ENCODE measurements around the gene SNX9.

The SNX9 gene

DNA sequence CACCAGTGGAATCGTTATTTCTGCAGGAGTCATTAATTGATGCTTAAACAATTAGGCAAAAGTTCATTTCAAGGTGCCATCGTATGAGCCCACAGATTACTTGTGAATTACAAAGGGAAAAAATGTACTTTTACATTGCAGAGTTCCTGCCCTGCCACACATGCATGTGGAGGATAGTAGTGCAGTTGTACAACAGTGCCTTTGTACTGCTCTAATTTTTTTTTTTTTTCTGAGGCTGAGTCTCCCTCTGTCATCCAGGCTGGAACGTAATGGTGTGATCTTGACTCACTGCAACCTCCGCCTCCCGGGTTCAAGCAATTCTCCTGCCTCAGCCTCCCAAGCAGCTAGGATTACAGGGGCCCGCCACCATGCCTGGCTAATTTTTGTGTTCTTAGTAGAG, 132.6 kb downstream of the SNX9 start:
- H3K36me3 ChIP-seq (ENCODE audit: insufficient read depth, low read length), result no peaks in the 10 kb centered on the region
- no peaks in the 10 kb centered on the region for H3K79me2 ChIP-seq (ENCODE audit: insufficient read depth, low read length)

GRCh38 chr6:157956171-157956730, 133.2 kb downstream of the SNX9 start:
- Histone ChIP-seq H3K4me3 (ENCODE audit: low read depth, low read length, poor library complexity, severe bottlenecking) (no peak overlapping the region), H3K36me3 (ENCODE audit: insufficient read depth, low read length) (no peaks in the 10 kb centered on the region), H3K9me3 (ENCODE audit: low read length) (no peaks in the 10 kb centered on the region; the same call in 1 of the 2 replicates), H3K79me2 (ENCODE audit: insufficient read depth, low read length) (no peaks in the 10 kb centered on the region), H3K4me2 (ENCODE audit: low read length) (no peak overlapping the region), H4K20me1 (ENCODE audit: insufficient read depth, low read length) (no peaks in the 10 kb centered on the region), H3F3A (ENCODE audit: insufficient read depth, low read length) (no peaks in the 10 kb centered on the region), H3K27ac (ENCODE audit: low read depth, low read length, poor library complexity, severe bottlenecking) (no peak overlapping the region), H3K9me2 (ENCODE audit: low read depth, low read length) (no peaks in the 10 kb centered on the region), H3K9ac (ENCODE audit: low read length) (no peak overlapping the region), H3K27me3 (ENCODE audit: insufficient read depth, low read length) (no peaks in the 10 kb centered on the region), H2AFZ (ENCODE audit: low read length) (no peak overlapping the region), H3K4me1 (ENCODE audit: insufficient read depth, low read length, severe bottlenecking) (no peaks in the 10 kb centered on the region)
- TF ChIP-seq, protein P1, sequence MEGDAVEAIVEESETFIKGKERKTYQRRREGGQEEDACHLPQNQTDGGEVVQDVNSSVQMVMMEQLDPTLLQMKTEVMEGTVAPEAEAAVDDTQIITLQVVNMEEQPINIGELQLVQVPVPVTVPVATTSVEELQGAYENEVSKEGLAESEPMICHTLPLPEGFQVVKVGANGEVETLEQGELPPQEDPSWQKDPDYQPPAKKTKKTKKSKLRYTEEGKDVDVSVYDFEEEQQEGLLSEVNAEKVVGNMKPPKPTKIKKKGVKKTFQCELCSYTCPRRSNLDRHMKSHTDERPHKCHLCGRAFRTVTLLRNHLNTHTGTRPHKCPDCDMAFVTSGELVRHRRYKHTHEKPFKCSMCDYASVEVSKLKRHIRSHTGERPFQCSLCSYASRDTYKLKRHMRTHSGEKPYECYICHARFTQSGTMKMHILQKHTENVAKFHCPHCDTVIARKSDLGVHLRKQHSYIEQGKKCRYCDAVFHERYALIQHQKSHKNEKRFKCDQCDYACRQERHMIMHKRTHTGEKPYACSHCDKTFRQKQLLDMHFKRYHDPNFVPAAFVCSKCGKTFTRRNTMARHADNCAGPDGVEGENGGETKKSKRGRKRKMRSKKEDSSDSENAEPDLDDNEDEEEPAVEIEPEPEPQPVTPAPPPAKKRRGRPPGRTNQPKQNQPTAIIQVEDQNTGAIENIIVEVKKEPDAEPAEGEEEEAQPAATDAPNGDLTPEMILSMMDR (IDR thresholded peaks at IDR 0.05; ENCODE audit: low read length), result no peak
- no peak for TF ChIP-seq EZH2 (IDR thresholded peaks at IDR 0.05; ENCODE audit: borderline replicate concordance, low read length)

More for the DNA sequence above, 132.6 kb downstream of the SNX9 start:
- H3K4me3 ChIP-seq (ENCODE audit: low read depth, low read length, poor library complexity, severe bottlenecking), result no peak overlapping the region
- no peaks in the 10 kb centered on the region for H3K9me2 ChIP-seq (ENCODE audit: low read depth, low read length)
- H3K9me3 ChIP-seq (ENCODE audit: low read length), result no peaks in the 10 kb centered on the region; the same call in 1 of the 2 replicates
- H3K9ac ChIP-seq (ENCODE audit: low read length), result no peak overlapping the region
- H3F3A ChIP-seq (ENCODE audit: insufficient read depth, low read length), result no peaks in the 10 kb centered on the region
- no peak overlapping the region for H3K27ac ChIP-seq (ENCODE audit: low read depth, low read length, poor library complexity, severe bottlenecking)
- no peaks in the 10 kb centered on the region for H3K27me3 ChIP-seq (ENCODE audit: insufficient read depth, low read length)
- H3K4me2 ChIP-seq (ENCODE audit: low read length), result no peak overlapping the region
- no peaks in the 10 kb centered on the region for H3K4me1 ChIP-seq (ENCODE audit: insufficient read depth, low read length, severe bottlenecking)
- H2AFZ ChIP-seq (ENCODE audit: low read length), result no peak overlapping the region
- TF ChIP-seq, protein P1 (IDR thresholded peaks at IDR 0.05; ENCODE audit: low read length), result no peak
- TF ChIP-seq EZH2 (IDR thresholded peaks at IDR 0.05; ENCODE audit: borderline replicate concordance, low read length), result no peak
- no peaks in the 10 kb centered on the region for H4K20me1 ChIP-seq (ENCODE audit: insufficient read depth, low read length)

DNA sequence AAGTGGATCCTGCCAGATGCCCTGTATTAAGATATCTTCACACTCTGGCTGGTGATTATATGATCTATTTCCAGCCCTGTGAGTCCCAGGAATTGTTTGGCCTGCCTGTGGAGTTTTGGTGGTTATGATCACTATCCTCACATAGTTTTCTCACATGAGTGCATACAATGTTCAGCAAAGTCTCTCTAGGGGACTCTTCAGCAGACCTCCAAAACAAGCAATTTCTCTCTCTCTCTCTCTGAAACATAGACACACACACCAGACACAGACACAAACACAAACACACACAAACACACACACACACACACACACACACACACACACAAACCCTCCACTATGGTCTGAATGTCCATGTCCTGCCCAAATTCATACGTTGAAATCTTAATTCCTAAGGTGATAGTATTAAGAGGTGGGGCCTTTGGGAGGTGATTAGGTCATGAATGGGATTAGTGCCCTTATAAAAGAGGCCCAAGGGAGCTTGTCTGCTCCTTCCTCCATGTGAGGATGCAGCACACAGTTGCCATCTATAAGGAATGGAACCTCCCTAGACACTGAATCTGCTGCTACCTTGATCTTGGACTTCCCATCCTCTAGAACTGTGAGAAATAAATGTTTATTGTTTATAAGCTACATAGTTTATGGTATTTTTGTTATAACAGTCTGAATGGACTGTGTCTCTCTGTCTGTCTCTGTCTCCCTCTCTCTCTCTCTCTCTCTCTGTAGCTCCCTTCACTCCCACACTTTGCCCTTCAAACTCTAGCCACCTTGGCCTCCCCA, 136.6 kb downstream of the SNX9 start:
- no peaks in the 10 kb centered on the region for H3K9me2 ChIP-seq (ENCODE audit: low read depth, low read length)
- TF ChIP-seq EZH2 (IDR thresholded peaks at IDR 0.05; ENCODE audit: borderline replicate concordance, low read length), result no peak
- TF ChIP-seq, protein P1 (IDR thresholded peaks at IDR 0.05; ENCODE audit: low read length), result no peak
- no peak overlapping the region for H2AFZ ChIP-seq (ENCODE audit: low read length)
- no peaks in the 10 kb centered on the region for H3K36me3 ChIP-seq (ENCODE audit: insufficient read depth, low read length)
- no peak overlapping the region for H3K4me3 ChIP-seq (ENCODE audit: low read depth, low read length, poor library complexity, severe bottlenecking)
- no peaks in the 10 kb centered on the region for H4K20me1 ChIP-seq (ENCODE audit: insufficient read depth, low read length)
- H3K9ac ChIP-seq (ENCODE audit: low read length), result no peak overlapping the region
- no peaks in the 10 kb centered on the region; the same call in 1 of the 2 replicates for H3K9me3 ChIP-seq (ENCODE audit: low read length)
- H3K79me2 ChIP-seq (ENCODE audit: insufficient read depth, low read length), result no peaks in the 10 kb centered on the region
- H3K27ac ChIP-seq (ENCODE audit: low read depth, low read length, poor library complexity, severe bottlenecking), result no peak overlapping the region
- H3K4me2 ChIP-seq (ENCODE audit: low read length), result no peak overlapping the region
- H3K4me1 ChIP-seq (ENCODE audit: insufficient read depth, low read length, severe bottlenecking), result no peaks in the 10 kb centered on the region
- H3F3A ChIP-seq (ENCODE audit: insufficient read depth, low read length), result no peaks in the 10 kb centered on the region
- H3K27me3 ChIP-seq (ENCODE audit: insufficient read depth, low read length), result no peaks in the 10 kb centered on the region
